Measurements from ENCODE around the gene PHLDA1.

PHLDA1 gene

GRCh38 chr12:76049575-76050251, 18.1 kb upstream of the PHLDA1 start:
- H3K4me3 Mint-ChIP-seq: no peak overlapping the region
- H3K27me3 Mint-ChIP-seq: no peaks in the 10 kb centered on the region
- H3K4me1 Mint-ChIP-seq: no peaks in the 10 kb centered on the region
- H3K36me3 Mint-ChIP-seq: peaks cover 18 to 40% of the 10 kb centered on the region in 2 donors
- DNase-seq (no peak), ATAC-seq (replicated peaks) (no peak)
- H3K9me3 Mint-ChIP-seq: no peaks in the 10 kb centered on the region
- no peak overlapping the region for H3K27ac Mint-ChIP-seq

- no peak overlapping the region for H3K27ac Mint-ChIP-seq
- H3K4me3 Mint-ChIP-seq: no peak overlapping the region
- DNase-seq (no peak), ATAC-seq (replicated peaks) (no peak)
- H3K9me3 Mint-ChIP-seq: no peaks in the 10 kb centered on the region
- H3K36me3 Mint-ChIP-seq: peaks cover 18 to 36% of the 10 kb centered on the region in 2 donors
- H3K27me3 Mint-ChIP-seq: no peaks in the 10 kb centered on the region
- H3K4me1 Mint-ChIP-seq: no peaks in the 10 kb centered on the region
These were observed 16.2 kb upstream of the PHLDA1 start for GRCh38 chr12:76047742-76048141.

DNA sequence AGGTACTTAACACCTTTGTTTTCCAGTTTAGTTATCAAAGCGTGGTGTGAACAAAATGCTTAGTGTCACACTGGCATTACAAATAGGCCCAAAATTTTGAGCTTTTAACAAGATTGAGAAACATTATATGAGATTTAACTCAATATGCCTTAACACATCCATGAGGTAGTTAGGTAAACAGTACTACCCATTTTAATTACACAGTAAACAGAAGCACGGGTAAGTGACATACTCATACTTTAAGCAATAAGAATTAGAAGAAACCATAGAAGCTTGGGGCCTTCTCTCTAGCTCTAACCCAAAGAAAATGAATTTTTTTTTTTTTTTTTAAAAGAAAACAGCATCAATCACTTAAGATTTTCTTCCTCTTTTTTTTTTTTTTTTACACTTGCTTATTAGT, 15.5 kb upstream of the PHLDA1 start:
- DNase-seq: no peak
- no peaks in the 10 kb centered on the region for H3K4me1 Mint-ChIP-seq
- H3K4me3 Mint-ChIP-seq: no peak overlapping the region
- H3K27me3 Mint-ChIP-seq: no peaks in the 10 kb centered on the region
- H3K36me3 Mint-ChIP-seq: peaks cover 14 to 31% of the 10 kb centered on the region in 2 donors
- no peaks in the 10 kb centered on the region for H3K9me3 Mint-ChIP-seq
- peak overlapping the region; percentile 56 for H3K27ac Mint-ChIP-seq
- ATAC-seq (replicated peaks): no peak

GRCh38 chr12:76043377-76043776, 11.8 kb upstream of the PHLDA1 start:
- no peak overlapping the region for H3K4me3 Mint-ChIP-seq
- peaks cover 7 to 16% of the 10 kb centered on the region in 2 donors for H3K36me3 Mint-ChIP-seq
- H3K27ac Mint-ChIP-seq: no peak overlapping the region
- DNase-seq (no peak), ATAC-seq (replicated peaks) (no peak)
- H3K4me1 Mint-ChIP-seq: no peaks in the 10 kb centered on the region
- H3K9me3 Mint-ChIP-seq: no peaks in the 10 kb centered on the region
- no peaks in the 10 kb centered on the region for H3K27me3 Mint-ChIP-seq

DNA sequence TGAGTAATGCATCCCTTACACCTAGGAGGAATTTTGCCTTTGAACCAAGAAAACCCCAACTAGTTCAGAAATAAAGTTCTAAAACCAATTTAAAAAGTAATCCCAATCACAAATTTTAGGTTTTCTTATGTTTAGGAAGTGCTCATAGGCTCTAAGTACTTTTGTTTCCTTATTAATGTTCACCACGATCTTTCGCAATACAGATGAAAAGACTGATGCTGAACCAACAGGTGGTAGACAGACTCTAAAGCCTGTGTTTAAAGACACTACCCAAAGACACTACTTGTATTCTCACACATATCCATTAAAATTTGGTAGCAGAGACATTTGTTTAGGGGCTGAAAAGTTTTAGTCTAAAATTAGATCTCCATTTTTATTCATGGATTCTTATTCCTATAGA, 10.6 kb upstream of the PHLDA1 start:
- H3K36me3 Mint-ChIP-seq: peaks cover 7 to 16% of the 10 kb centered on the region in 2 donors
- H3K27me3 Mint-ChIP-seq: no peaks in the 10 kb centered on the region
- no peak overlapping the region for H3K27ac Mint-ChIP-seq
- DNase-seq (no peak), ATAC-seq (replicated peaks) (no peak)
- no peak overlapping the region for H3K4me3 Mint-ChIP-seq
- peaks cover 5 to 7% of the 10 kb centered on the region in 2 donors for H3K4me1 Mint-ChIP-seq
- no peaks in the 10 kb centered on the region for H3K9me3 Mint-ChIP-seq

DNA sequence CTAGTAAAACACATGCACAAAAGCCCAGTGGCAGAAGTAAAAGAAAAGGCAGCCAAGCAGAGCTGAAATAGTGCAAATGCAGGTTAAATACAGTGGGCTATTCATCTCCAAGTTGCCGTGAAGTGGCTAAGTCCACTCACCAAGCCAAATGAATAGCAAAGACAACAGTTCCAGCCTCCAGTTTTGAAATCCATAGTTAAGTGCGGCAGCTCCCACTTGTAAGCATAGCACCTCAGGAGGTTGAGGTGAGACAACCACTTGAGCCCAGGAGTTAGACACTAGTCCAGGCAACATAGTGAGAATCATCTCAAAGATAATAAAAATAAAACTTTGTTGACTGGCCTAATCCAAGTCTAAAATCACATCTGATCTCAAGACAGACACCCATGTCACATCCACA, 9.8 kb upstream of the PHLDA1 start:
- DNase-seq (no peak), ATAC-seq (replicated peaks) (no peak)
- H3K27ac Mint-ChIP-seq: no peak overlapping the region
- H3K4me3 Mint-ChIP-seq: no peak overlapping the region
- H3K27me3 Mint-ChIP-seq: no peaks in the 10 kb centered on the region
- H3K9me3 Mint-ChIP-seq: no peaks in the 10 kb centered on the region
- peaks cover 6 to 7% of the 10 kb centered on the region in 2 donors for H3K4me1 Mint-ChIP-seq
- peaks cover 2 to 9% of the 10 kb centered on the region in 2 donors for H3K36me3 Mint-ChIP-seq

- Mint-ChIP-seq H3K27me3 (no peaks in the 10 kb centered on the region), H3K4me3 (no peak overlapping the region), H3K27ac (no peak overlapping the region), H3K9me3 (no peaks in the 10 kb centered on the region), H3K4me1 (peaks cover 7 to 8% of the 10 kb centered on the region in 2 donors), H3K36me3 (peaks cover 2 to 7% of the 10 kb centered on the region in 2 donors)
- ATAC-seq (replicated peaks) (no peak), DNase-seq (no peak)
These were observed 8.9 kb upstream of the PHLDA1 start for GRCh38 chr12:76040461-76040860.

- Mint-ChIP-seq H3K4me3 (no peak overlapping the region), H3K4me1 (peaks cover 7 to 8% of the 10 kb centered on the region in 2 donors), H3K9me3 (no peaks in the 10 kb centered on the region), H3K27me3 (no peaks in the 10 kb centered on the region), H3K27ac (no peak overlapping the region), H3K36me3 (no peaks in the 10 kb centered on the region)
- DNase-seq (no peak), ATAC-seq (replicated peaks) (no peak)
These were observed 6.6 kb upstream of the PHLDA1 start for GRCh38 chr12:76038176-76038575.

DNA sequence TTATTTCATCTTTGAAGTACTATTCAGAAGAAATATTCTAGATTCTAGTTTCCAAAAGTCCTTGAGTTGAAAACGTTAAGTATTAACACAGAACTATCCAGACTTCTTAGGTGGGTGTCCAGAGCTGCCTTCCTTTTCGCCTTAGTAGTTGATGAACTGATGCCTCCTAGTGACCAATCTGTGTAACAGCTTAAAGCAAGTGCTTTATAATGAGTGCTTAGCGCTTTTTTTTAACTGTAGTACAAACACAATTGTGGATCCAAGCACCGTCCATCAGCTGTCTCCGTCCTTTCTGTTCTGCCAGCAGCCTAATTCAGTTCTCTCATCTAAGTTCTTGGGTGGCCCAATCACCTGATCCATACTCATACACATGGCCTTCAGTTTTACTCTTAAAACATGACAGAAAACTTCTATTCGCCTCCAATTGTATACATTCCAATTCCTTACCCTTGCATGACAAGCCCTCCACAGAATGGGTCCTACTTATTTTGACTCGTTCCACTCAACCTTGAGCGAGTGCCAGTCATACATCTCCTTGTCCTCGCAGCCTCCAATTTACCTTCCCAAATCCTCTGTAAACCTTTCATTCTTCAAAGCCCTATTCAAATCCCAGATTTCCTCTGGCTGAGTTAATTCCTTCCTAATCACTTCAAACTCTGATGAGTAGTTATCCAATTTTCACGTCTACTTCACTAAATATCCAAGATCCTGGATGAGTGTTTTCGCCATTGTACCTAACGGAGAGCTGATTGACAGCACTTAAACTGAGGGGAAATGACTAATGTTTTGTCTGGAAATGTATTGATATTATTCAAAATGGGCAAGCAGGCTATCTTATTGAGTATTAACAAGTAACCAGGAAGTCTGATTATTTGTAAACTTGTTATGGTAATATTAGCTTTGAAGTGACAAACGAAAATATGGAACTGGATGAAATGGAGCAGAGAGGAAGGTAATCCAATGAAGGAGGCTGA, 5.8 kb upstream of the PHLDA1 start:
- Mint-ChIP-seq H3K36me3 (no peaks in the 10 kb centered on the region), H3K27me3 (no peaks in the 10 kb centered on the region), H3K4me3 (no peak overlapping the region), H3K9me3 (no peaks in the 10 kb centered on the region), H3K4me1 (peaks cover 12% of the 10 kb centered on the region in 2 donors), H3K27ac (no peak overlapping the region)
- DNase-seq (peak; percentile 15), ATAC-seq (replicated peaks) (peak; percentile 75 to 77)

- no peak overlapping the region for H3K27ac Mint-ChIP-seq
- peaks cover 0 to 4% of the 10 kb centered on the region in 2 donors for H3K36me3 Mint-ChIP-seq
- H3K9me3 Mint-ChIP-seq: no peaks in the 10 kb centered on the region
- H3K4me3 Mint-ChIP-seq: no peak overlapping the region
- H3K27me3 Mint-ChIP-seq: peaks cover 4 to 7% of the 10 kb centered on the region in 2 donors
- peaks cover 25 to 31% of the 10 kb centered on the region in 2 donors for H3K4me1 Mint-ChIP-seq
- no peak for DNase-seq
- ATAC-seq (replicated peaks): no peak
These were observed 3.5 kb upstream of the PHLDA1 start for GRCh38 chr12:76035045-76035444.

DNA sequence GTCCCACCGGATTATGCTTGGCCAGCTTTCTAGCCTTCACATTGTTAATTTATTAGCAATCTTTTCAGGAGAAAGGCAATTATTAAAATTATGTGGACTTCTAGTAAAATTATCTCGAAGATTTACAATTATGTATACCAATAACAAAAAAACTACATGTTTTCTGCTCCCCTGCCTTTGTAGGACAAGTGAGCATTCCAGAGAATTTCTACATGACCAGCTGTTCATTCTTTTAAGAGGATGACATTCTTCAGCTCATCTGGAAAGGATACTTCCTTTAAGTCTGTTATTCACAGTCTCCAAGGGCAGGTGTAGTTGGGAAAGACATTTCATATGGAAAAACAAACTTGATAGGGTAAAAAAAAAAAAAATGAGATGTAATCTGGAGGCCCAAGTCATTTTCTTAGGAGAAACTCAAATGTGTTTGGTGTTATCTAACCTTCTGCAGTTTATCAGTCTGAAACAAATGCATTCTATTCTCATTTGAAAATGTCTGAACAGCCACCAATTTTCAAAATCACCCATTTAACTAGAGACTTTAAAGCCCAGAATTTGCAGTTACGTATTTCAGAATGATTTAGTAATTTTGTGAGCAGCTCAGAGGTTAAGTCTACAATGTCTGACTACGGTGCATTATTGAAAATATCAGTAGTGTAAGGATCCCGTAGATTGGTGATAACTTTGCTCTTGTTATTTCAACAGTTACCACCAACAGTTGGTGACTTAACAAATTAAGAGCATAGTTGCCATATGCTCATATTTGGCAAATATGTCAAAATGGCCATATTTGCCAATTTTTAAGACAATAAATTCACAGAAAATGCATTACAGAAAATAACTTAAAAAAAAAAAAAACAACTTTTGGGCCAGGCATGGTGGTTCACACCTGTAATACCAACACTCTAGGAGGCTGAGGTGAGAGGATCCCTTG, 1.8 kb upstream of the PHLDA1 start:
- Mint-ChIP-seq H3K4me3 (no peak overlapping the region), H3K36me3 (peaks cover 0 to 4% of the 10 kb centered on the region in 2 donors), H3K27ac (no peak overlapping the region), H3K4me1 (peaks cover 28 to 35% of the 10 kb centered on the region in 2 donors), H3K27me3 (peaks cover 7 to 11% of the 10 kb centered on the region in 2 donors), H3K9me3 (no peaks in the 10 kb centered on the region)
- DNase-seq (no peak), ATAC-seq (replicated peaks) (no peak)

- H3K36me3 Mint-ChIP-seq: peaks cover 0 to 4% of the 10 kb centered on the region in 2 donors
- no peaks in the 10 kb centered on the region for H3K9me3 Mint-ChIP-seq
- peaks cover 7 to 14% of the 10 kb centered on the region in 2 donors for H3K27me3 Mint-ChIP-seq
- DNase-seq: peak; percentile 45
- H3K27ac Mint-ChIP-seq: peak overlapping the region; percentile 98
- peaks cover 24 to 29% of the 10 kb centered on the region in 2 donors for H3K4me1 Mint-ChIP-seq
- peak; percentile 46 for ATAC-seq (replicated peaks)
- H3K4me3 Mint-ChIP-seq: peak overlapping the region; percentile 95 to 98
These were observed 736 bp upstream of the PHLDA1 start for GRCh38 chr12:76032043-76032981.

DNA sequence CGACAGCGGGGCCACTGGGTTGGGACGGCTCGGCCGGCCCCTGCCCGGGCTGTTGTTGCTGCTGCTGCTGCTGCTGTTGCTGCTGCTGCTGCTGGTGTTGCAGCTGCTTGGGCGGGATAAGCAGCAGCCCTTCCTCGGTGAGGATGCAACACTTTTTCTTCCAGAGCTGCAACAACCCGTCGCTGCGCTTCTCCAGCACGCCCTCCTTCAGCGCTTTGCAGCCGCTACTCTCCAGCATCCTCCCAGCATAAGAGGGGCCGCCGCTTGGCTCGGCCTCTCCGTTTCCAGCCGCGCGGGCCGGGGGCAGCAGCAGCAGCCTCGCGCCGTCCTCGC, 529 bp downstream of the PHLDA1 start:
- no peak for ATAC-seq (replicated peaks)
- Mint-ChIP-seq H3K36me3 (peaks cover 0 to 4% of the 10 kb centered on the region in 2 donors), H3K4me3 (peak overlapping the region; percentile 95 to 98), H3K27me3 (peaks cover 7 to 16% of the 10 kb centered on the region in 2 donors), H3K4me1 (peaks cover 22 to 28% of the 10 kb centered on the region in 2 donors), H3K9me3 (no peaks in the 10 kb centered on the region), H3K27ac (peak overlapping the region; percentile 94)
- DNase-seq: no peak

All from stimulated activated naive B cell treated with anti-CD40 and anti-IgM and Interleukin-4, amounts not matched to agents 10 μg/mL and 1 μg/mL and 100 μg/mL, for 72 hours (primary cell).